ENCODE data around the gene KRT23.
"Not testable (repeated sequence)": the region's sequence is repeated elsewhere in the genome, so short reads cannot be mapped to it uniquely, and the experiment has no call there.

KRT23 gene

DNA sequence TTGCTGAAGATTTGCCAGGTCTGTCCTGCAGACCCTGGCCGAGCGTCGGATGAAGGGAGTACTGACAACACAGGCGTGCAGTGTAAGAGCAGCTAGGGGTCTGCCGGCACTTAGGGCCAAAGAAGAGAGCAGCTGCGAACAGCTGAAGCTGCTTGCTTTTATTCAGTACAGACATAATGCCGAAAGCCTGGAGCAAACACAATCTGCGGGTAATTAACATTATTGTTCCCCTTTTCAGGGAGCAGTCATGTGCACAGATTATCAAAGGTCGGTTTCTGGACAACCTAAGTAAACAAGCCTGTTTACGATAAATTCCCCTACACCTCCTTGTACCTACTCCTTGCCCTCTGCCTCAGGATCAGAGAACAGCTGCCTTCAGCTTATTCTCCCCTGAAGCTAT lies 12.0 kb upstream of the KRT23 start:
- DNase-seq (ENCODE audit: low read depth in 2 of 2) = no peak

DNA sequence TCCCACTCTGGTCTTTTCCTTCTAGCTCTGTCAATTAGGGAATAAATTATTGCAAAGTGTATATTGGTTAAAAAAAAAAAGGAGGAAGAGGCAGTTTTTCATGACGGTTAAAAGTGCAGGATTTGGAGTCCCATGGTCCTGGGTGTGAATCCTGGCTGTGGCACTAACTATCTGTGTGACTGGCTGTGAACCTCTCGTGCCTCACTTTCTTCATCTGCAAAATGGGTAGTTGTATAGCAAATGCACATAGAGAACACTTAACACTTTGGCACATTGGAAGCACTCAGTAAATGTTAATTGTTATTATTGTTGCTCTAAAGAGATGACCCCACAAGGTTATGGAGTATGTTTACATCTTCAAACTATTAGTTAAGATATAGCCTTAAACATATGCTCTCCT lies 10.5 kb upstream of the KRT23 start:
- no peak for DNase-seq (ENCODE audit: low read depth in 2 of 2)

GRCh38 chr17:40945414-40945813 lies 8.0 kb upstream of the KRT23 start:
- DNase-seq (ENCODE audit: low read depth in 2 of 2) = no peak

DNA sequence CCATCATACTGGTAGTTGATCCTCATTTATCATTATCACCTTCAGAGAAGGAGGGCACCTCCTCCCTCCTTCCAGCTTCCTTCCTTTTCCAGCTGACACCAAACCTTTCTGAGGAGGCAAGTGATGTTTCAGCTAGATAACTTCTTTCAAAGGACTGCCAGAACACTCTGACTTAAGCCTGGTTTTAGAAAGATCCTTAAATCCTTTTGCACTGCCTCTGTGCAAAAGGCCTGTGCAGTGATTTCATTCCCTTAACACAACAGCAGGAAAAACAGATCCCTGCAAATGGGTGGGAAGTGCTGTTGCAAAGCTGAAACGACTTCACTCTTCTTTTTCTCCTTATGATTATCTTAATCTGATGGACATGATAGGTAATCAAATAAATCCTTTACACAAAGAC lies 7.1 kb upstream of the KRT23 start:
- DNase-seq (ENCODE audit: low read depth in 2 of 2) = no peak

- no peak for DNase-seq (ENCODE audit: low read depth in 2 of 2)
Measured at GRCh38 chr17:40942553-40942952, 5.1 kb upstream of the KRT23 start.

DNA sequence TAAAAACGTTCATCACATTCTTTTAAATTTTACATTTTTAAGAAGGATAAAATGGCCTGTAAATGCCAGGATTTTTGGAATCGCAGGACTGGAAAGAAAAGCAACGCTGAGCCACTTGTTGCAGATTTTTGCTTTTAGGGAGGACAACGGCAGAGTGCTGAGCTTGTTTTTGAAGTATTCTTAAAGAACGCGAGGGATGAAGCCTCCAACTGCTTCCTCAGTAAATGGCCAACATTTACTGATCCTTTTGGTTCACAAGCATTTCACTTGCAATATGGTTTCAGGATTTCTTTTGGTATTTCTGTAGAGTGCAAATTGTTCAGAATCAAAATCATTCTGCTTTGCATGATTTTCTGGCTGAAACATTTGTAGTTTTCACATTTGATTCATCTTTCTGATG lies 2.8 kb upstream of the KRT23 start:
- no peak for DNase-seq (ENCODE audit: low read depth in 2 of 2)

DNA sequence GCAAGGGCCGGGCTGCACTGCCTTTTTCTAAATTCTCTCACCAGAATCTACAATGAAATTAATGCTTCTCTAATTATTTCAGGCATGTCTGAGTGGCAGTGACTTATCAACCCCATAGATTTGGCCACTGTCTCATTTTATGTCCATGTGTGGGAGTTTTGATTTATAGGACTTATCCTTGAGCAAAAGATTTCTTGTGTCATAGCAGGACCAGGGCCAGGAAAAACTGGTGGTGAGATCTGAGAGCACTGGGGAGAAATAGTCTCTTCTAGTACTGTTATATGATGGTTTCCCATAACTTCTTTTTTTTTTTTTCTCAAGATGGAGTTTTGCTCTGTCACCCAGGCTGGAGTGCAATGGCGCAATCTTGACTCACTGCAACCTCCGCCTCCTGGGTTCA lies 1.5 kb upstream of the KRT23 start:
- DNase-seq (ENCODE audit: low read depth in 2 of 2) = no peak

DNA sequence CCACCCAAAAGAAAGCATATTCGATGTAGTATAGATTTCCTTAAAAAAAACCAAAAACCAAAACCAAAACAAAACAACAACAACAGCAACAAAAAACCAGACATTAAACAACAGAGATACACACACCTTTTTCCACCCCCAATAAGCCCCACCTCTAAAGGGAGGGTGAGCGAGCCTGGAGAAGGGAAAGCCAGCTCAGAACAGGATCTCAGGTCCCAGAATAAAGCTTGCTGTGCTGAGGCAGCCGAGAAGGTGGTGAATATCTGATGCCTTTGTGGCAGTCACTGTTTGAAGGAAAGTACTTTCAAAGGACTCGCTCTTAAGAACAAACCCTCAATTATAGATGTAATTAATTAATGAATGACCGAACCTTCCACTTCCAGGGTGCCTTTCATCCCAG lies 470 bp downstream of the KRT23 start:
- DNase-seq (ENCODE audit: low read depth in 2 of 2) = no peak

- DNase-seq (ENCODE audit: low read depth in 2 of 2) = no peak
Measured at GRCh38 chr17:40936437-40936971, 942 bp downstream of the KRT23 start.

DNA sequence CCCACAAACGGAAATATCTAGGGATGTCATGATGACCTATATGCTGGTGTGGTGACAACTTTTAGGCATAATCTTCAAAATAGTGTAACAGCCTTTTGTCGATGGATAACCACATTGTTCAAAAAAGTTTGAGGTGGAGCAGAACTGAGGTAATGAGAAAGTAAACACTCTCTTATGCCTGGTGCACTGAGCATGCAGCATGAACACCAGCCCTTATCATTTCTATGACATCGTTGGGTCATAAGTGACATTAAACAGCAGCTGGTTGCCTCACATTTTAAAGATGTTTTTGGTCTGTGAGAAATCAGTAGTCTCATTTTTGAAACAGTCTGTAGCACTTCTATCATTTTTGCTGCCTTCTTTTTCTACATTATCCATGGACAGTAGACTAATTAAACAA lies 1.8 kb downstream of the KRT23 start:
- DNase-seq (ENCODE audit: low read depth in 2 of 2) = no peak

GRCh38 chr17:40932608-40933007 lies 4.8 kb downstream of the KRT23 start:
- no peak for DNase-seq (ENCODE audit: low read depth in 2 of 2)

GRCh38 chr17:40931311-40931710 lies 6.1 kb downstream of the KRT23 start:
- no peak for DNase-seq (ENCODE audit: low read depth in 2 of 2)

DNA sequence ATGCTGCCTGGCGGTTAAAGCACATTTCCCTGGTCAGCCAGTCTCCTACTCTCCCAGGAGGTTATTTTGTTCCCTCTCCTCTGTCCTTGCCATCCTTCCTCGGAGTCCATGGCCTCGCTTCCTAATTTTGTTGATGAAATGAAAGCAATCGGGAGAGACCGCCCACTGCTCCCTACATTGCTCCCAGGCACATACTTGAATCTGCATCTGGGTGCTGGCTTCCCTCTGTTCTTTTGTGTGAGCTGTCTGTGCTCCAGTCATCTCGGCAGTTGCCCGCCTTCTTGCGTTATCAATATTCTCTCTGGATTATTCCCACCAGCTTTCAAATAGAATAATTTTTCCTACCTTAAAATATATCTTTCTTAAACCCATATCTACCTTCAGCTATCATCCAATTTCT lies 11.1 kb downstream of the KRT23 start:
- DNase-seq (ENCODE audit: low read depth in 2 of 2) = no peak

DNA sequence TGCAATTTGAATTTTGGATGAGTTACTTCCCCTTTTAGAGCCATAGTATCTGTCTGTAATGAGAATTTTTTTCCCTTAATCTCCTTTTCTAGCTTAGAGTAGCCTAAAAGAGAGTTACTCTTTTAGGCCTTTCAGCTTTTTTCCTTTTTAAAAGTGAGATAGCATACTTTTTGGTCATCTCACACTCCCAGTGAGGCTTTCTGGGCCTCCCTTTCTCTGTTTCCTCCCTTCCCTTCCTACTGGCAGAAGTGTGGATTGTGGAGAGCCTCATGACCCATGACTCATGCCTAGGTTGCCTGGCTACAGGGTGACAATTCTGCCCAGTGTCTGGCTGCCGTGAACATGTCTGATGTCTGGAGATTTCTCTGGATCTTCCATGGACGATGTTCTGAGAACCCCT lies 15.2 kb downstream of the KRT23 start:
- no peak for DNase-seq (ENCODE audit: low read depth in 2 of 2)

GRCh38 chr17:40921026-40921425 lies 16.4 kb downstream of the KRT23 start:
- no peak for DNase-seq (ENCODE audit: low read depth in 2 of 2)

DNA sequence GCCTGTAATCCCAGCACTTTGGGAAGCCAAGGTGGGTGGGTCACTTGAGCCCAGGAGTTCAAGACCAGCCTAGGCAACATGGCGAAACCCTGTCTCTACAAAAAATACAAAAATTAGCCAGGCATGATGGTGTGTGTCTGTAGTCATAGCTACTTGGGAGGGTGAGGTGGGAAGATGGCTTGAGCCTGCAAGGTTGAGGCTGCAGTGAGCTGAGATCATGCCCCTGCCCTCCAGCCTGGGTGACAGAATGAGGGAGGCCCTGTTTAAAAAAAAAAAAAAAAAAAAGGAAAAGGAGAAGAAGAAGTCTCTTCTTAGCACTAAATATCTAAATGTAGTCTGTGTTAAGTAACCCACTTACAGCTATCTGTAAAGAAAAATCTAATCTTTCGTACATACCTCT lies 20.3 kb downstream of the KRT23 start:
- DNase-seq (ENCODE audit: low read depth in 2 of 2) = not testable (repeated sequence)

DNA sequence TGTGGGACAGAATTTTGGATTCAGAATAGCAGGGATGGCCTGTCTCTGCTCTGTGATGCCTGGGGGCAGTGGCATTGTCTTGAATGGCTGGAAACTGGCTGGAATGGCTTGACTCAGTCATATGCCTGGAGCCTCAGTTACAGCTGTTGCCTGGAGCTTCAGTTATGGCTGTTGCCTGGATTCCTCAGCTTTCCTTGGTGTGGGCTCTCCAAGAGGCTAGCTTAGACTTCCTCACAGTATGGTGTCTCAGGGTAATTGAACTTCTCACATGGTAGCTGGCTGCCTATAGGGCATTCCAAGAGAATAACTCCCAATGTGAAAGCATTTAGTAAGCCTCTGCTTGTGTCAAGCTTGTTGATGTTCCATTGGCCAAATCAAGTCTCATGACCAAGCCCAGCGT lies 21.1 kb downstream of the KRT23 start:
- no peak for DNase-seq (ENCODE audit: low read depth in 2 of 2)

GRCh38 chr17:40915721-40916256 lies 21.7 kb downstream of the KRT23 start:
- DNase-seq (ENCODE audit: low read depth in 2 of 2) = no peak

DNA sequence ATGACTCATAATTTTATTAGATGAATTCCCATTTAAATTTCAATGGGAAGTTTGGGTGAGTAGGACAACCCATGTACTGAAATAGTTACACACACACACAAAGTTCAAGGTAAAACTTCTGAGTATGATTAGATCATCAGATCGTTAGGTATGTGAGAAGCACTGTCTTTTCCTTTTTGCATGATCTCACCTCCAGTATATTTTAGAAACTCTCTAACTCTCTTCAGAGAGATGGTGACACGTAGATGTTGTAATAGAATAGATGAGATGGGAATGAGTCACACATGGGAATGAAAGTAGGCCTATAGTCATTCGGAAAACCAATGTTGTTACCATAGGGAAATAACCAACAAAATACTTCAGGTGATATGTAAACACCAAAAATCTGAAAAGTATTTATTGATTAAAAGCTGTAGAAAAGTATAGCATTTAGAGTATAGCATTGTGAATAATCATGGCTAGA lies 22.2 kb downstream of the KRT23 start:
- DNase-seq (ENCODE audit: low read depth in 2 of 2) = no peak

DNA sequence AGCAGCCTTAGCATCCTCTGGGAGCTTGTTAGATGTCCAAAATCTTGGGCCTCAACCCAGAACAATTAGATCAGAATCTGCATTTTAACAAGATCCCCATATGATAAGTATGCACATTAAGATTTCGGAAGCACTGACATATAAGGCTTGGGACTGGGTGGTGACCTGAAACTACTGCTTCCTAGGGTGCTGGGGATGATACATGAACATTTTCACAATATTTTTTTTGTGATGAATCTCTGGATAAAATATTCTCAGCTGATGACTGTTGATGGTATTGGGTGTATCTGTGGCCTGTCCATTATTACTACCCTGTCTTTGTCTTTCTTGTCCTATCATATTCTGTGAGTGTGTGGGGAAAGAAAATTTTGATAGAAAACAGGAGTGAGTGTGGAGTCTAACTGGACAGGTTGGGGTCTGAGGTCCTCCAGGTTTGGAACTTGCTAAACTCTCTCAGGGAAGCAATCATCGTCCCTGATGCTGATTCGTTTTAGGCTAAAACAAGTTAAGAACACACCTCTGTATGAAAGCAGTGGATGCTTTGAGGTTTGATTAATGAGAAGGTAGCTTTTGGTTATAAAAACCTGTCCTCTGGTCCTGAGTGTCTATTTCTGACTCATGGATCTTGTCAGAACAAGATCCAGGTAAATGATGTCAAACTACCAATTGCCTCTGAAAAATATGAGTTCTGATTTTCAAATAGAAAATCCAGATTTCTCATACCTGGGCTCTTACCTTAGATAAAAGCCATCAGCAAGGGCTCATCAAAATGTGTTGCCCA lies 23.2 kb downstream of the KRT23 start:
- DNase-seq (ENCODE audit: low read depth in 2 of 2) = no peak

- no peak for DNase-seq (ENCODE audit: low read depth in 2 of 2)
Measured at GRCh38 chr17:40912486-40913210, 24.8 kb downstream of the KRT23 start.

DNA sequence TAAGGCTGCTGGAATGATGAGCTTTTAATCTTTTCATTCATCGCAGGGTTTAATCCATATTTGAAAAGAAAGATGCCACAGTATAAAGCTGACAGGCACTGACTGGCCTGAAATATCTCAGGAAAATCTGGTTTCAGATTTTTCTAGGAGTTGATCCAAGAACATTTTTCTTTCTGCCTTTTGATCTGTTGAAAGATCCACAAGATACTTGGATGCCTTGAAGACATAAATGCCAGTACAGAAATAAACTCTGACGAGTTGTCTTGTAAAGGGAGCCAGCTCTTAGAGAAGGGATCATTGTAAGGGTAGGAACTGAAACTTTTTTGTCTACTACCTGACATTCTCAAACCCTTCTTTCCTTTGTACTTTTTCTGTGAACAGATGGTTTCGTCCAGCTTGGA lies 27.0 kb downstream of the KRT23 start:
- no peak for DNase-seq (ENCODE audit: low read depth in 2 of 2)

GRCh38 chr17:40909755-40910154 lies 27.7 kb downstream of the KRT23 start:
- DNase-seq (ENCODE audit: low read depth in 2 of 2) = no peak
